Measurements from ENCODE around the gene ZBTB5.

- TF ChIP-seq EZH2 (IDR thresholded peaks at IDR 0.05; ENCODE audit: borderline replicate concordance, low read depth, low read length, poor library complexity, severe bottlenecking), result no peak
- TF ChIP-seq CTCF (conservative IDR thresholded peaks at IDR 0.05; ENCODE audit: low read depth, low read length), result no peak
These were observed 46.0 kb downstream of the ZBTB5 start for GRCh38 chr9:37419204-37419603.

Measured in A673 (cell line).